Measurements from ENCODE around the gene SRC. TPM values are rescaled to one million over a fixed set of nuclear protein-coding genes. Genes with fewer than 3 reads are reported as not detected.

SRC gene
- total and polyA plus RNA-seq, 2 experiments from 2014 or later, result 8.0 to 25.9 TPM

DNA sequence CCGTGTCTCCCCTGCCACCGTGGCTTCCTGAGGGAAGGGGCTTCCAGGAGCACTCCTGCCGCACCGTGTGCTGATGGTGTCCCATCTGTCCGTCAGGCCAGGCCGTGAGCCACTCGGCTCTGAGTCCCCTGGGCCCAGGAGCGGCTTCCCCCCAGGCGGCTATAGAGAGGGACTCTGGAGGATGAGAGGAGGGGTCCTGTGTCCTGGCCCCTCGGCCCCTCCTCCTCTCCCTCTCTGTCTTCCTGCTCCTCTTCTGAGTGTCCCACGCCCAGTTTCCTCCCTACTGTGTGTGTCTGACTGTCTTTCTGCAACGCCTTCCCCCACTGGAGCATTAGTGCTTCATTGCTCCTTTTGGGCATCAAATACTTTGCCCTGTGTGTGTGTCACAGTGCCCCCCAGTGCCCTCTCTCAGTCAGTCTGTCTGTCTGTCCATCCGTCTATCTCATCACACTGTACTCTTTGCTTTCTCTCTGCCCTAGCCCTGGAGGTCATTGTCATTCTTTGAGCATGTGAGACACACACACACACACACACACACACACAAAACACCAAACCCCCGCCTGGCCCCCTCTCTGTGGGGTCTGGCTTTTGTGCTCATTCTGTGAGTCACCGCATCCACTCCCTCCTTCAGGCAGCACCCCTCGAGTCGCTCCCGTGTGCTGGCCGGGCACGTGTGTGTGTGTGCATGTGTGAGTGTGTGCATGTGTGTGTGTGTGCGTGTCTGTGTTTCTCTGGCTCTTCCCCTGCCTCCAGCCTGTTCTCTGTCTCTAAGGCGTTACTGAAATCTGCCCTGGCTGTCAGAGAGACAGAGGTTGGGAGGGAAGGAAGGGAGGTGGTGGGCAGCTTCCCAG, 71.9 kb downstream of the SRC start:
- Histone ChIP-seq H3K4me2 (no peak overlapping the region), H3K27me3 (ENCODE audit: insufficient read depth) (peaks cover 6% of the 10 kb centered on the region; the same call in 1 of the 2 replicates), H3K9me2 (ENCODE audit: insufficient read depth) (no peaks in the 10 kb centered on the region), H3K36me3 (ENCODE audit: insufficient read depth) (no peaks in the 10 kb centered on the region), H4K20me1 (replicated peaks; ENCODE audit: insufficient read depth) (no peaks in the 10 kb centered on the region), H3F3A (replicated peaks; ENCODE audit: low read depth) (peaks cover 3% of the 10 kb centered on the region; the same call in 1 of the 2 replicates), H3K4me3 (no peak overlapping the region), H3K4me1 (ENCODE audit: insufficient read depth) (peaks cover 37% of the 10 kb centered on the region), H3K79me2 (replicated peaks; ENCODE audit: insufficient read depth) (no peaks in the 10 kb centered on the region), H3K27ac (ENCODE audit: low read depth) (no peak overlapping the region), H2AFZ (no peak overlapping the region)
- Mint-ChIP-seq H3K4me1 (peaks cover 45% of the 10 kb centered on the region), H3K9me3 (no peaks in the 10 kb centered on the region), H3K4me3 (no peak overlapping the region), H3K27me3 (ENCODE audit: insufficient read depth, low read depth, poor library complexity) (peaks cover 31% of the 10 kb centered on the region), H3K27ac (no peak overlapping the region), H3K36me3 (ENCODE audit: low read depth) (no peaks in the 10 kb centered on the region; the same call in 2 of the 3 replicates)
- TF ChIP-seq, protein P1, sequence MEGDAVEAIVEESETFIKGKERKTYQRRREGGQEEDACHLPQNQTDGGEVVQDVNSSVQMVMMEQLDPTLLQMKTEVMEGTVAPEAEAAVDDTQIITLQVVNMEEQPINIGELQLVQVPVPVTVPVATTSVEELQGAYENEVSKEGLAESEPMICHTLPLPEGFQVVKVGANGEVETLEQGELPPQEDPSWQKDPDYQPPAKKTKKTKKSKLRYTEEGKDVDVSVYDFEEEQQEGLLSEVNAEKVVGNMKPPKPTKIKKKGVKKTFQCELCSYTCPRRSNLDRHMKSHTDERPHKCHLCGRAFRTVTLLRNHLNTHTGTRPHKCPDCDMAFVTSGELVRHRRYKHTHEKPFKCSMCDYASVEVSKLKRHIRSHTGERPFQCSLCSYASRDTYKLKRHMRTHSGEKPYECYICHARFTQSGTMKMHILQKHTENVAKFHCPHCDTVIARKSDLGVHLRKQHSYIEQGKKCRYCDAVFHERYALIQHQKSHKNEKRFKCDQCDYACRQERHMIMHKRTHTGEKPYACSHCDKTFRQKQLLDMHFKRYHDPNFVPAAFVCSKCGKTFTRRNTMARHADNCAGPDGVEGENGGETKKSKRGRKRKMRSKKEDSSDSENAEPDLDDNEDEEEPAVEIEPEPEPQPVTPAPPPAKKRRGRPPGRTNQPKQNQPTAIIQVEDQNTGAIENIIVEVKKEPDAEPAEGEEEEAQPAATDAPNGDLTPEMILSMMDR (conservative IDR thresholded peaks at IDR 0.05; ENCODE audit: low read depth in 2 of 2), result peak in 1 of 2 experiments; percentile 23; a peak in 1 of 4 replicates
- TF ChIP-seq, protein P2, sequence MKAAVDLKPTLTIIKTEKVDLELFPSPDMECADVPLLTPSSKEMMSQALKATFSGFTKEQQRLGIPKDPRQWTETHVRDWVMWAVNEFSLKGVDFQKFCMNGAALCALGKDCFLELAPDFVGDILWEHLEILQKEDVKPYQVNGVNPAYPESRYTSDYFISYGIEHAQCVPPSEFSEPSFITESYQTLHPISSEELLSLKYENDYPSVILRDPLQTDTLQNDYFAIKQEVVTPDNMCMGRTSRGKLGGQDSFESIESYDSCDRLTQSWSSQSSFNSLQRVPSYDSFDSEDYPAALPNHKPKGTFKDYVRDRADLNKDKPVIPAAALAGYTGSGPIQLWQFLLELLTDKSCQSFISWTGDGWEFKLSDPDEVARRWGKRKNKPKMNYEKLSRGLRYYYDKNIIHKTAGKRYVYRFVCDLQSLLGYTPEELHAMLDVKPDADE (IDR thresholded peaks at IDR 0.05), result no peak
- DNase-seq (ENCODE audit: low spot score), result no peak
- ATAC-seq, result peak; percentile 6; the same call in 2 of the 3 replicates

DNA sequence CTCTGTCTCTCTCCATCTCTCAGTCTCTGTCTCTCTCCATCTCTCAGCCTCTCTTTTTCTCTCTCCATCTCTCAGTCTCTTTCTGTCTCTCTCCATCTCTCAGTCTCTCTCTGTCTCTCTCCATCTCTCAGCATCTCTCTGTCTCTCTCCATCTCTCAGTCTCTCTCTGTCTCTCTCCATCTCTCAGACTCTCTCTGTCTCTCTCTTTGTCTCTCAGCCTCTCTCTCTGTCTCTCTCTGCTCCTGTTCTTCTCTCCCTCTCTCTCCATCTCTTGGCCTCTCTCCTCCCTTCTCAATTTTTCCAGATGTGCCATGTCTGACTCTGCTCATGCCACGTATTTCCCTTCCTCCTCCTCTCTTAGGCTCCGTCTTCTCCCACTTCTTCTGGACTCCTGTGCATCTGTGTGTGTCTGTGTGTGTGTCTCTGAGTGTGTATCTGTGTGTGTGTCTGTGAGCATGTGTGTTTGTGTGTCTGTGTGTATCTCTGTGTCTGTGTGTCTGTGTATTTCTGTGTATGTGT, 72.7 kb downstream of the SRC start:
- DNase-seq (ENCODE audit: low spot score) (no peak), ATAC-seq (no peak)
- Mint-ChIP-seq H3K27me3 (ENCODE audit: insufficient read depth, low read depth, poor library complexity) (peaks cover 31% of the 10 kb centered on the region), H3K4me3 (no peak overlapping the region), H3K36me3 (ENCODE audit: low read depth) (no peaks in the 10 kb centered on the region; the same call in 2 of the 3 replicates), H3K9me3 (no peaks in the 10 kb centered on the region), H3K27ac (no peak overlapping the region), H3K4me1 (peaks cover 47% of the 10 kb centered on the region)
- Histone ChIP-seq H4K20me1 (replicated peaks; ENCODE audit: insufficient read depth) (no peaks in the 10 kb centered on the region), H3K9me2 (ENCODE audit: insufficient read depth) (no peaks in the 10 kb centered on the region), H3K4me1 (ENCODE audit: insufficient read depth) (peaks cover 31% of the 10 kb centered on the region), H2AFZ (no peak overlapping the region), H3F3A (replicated peaks; ENCODE audit: low read depth) (no peaks in the 10 kb centered on the region; the same call in 1 of the 2 replicates), H3K79me2 (replicated peaks; ENCODE audit: insufficient read depth) (no peaks in the 10 kb centered on the region), H3K36me3 (ENCODE audit: insufficient read depth) (no peaks in the 10 kb centered on the region), H3K4me2 (no peak overlapping the region), H3K4me3 (no peak overlapping the region), H3K27me3 (ENCODE audit: insufficient read depth) (peaks cover 6% of the 10 kb centered on the region; the same call in 1 of the 2 replicates), H3K27ac (ENCODE audit: low read depth) (no peak overlapping the region)
- TF ChIP-seq EZH2 (IDR thresholded peaks at IDR 0.05; ENCODE audit: low read depth, unreplicated experiment) (no peak), STAT1 (IDR thresholded peaks at IDR 0.05; ENCODE audit: unreplicated experiment) (no peak), POLR2AphosphoS5 (IDR thresholded peaks at IDR 0.05; ENCODE audit: low read depth) (no peak), CREB1 (CRISPR knock-in tag; IDR thresholded peaks at IDR 0.05; ENCODE audit: low read depth) (no peak), NANOG (IDR thresholded peaks at IDR 0.05; ENCODE audit: borderline replicate concordance) (no peak)
